Epithelial cell of proximal tubule (primary cell): ENCODE measurements around the gene TMEM108. TPM values are rescaled to one million over a fixed set of nuclear protein-coding genes. Genes with fewer than 3 reads are reported as not detected.
A peak's percentile ranks its signal among the peaks of the same experiment; 100 is the strongest.

Experiments
- DNase-seq: peaks from one replicate; pipeline ENCODE4 v3.0.0-alpha.2; 2011; ENCODE audit warnings: low read depth
- H3K4me3 ChIP-seq: 2 replicates; pipeline ENCODE4 v1.5.1; 2011; ENCODE audit warnings: low read depth, mild to moderate bottlenecking, low read length
- total RNA-seq: library from RNA; depleted of rRNA; stranded (reverse); fragments of >200 nt; gene quantifications from 2 replicates; pipeline ENCODE4 v1.2.3, GENCODE V29; 2015
- TF ChIP-seq, protein P1 (sequence below): conservative IDR thresholded peaks from 2 replicates; pipeline ENCODE4 v1.5.1; 2012; ENCODE audit warnings: low read depth, mild to moderate bottlenecking, low read length

Gene TMEM108
- total RNA-seq, 1 donor from 2014 or later, result 1.7 TPM

DNA sequence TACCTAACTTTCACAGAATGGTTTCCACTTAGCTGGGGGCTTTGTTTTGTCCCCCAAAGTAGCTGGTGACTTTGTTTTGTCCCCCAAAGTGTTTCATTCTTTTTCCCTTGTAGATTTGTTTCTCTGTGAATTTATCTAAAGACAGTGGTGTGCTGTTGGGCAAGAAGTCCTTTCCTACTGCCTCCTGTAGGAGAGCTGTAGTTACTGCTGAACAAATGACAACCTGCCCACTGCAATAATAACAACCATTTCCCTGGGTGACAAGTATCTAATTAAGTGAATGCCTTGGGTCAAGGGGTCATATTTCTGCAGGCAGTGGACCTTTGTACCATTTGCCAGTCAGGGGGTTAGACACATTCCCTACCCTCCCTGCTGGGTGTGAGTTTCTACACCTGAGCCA, 236.3 kb downstream of the TMEM108 start:
- TF ChIP-seq, protein P1, sequence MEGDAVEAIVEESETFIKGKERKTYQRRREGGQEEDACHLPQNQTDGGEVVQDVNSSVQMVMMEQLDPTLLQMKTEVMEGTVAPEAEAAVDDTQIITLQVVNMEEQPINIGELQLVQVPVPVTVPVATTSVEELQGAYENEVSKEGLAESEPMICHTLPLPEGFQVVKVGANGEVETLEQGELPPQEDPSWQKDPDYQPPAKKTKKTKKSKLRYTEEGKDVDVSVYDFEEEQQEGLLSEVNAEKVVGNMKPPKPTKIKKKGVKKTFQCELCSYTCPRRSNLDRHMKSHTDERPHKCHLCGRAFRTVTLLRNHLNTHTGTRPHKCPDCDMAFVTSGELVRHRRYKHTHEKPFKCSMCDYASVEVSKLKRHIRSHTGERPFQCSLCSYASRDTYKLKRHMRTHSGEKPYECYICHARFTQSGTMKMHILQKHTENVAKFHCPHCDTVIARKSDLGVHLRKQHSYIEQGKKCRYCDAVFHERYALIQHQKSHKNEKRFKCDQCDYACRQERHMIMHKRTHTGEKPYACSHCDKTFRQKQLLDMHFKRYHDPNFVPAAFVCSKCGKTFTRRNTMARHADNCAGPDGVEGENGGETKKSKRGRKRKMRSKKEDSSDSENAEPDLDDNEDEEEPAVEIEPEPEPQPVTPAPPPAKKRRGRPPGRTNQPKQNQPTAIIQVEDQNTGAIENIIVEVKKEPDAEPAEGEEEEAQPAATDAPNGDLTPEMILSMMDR, result no peak
- DNase-seq, result no peak
- no peak overlapping the region for H3K4me3 ChIP-seq

DNA sequence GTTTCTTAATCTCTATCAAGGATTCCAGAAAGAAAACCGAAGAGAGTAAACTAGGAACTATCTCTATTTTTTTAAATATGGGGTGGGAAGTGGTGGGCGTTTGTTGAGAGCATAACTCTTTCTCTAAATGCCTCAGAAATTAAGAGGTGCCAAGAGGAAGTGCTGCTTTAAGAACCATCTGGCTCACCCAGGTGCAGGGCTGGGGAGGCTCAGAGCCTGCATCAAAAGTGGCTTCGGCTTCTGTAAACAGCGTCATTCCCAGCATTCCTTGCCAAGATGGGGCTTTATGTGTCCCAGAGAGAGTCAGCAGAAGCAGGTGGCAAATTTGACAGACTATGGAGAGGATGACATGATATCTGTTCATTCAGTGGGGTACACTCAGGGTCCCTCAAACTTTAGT, 238.4 kb downstream of the TMEM108 start:
- no peak for DNase-seq
- TF ChIP-seq, protein P1, result no peak
- no peak overlapping the region for H3K4me3 ChIP-seq

DNA sequence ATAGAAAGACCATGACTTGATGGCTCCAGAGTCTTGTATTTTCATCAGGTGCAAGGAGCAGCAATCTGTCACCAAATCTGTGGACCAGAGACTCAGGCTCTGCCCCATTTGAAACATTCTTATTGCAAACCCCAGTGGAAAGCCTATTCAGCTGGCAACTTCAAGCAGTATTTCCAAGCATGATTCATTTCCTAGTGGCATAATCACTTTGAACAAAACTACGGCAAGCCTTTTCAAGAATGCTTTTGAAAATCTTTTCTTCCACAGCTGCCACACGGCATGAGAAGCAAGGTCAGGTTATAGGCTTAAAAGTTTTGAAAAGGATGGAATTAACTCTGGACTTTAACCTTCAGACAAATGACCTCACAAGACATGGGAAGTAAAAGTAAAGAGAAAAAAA, 239.6 kb downstream of the TMEM108 start:
- H3K4me3 ChIP-seq, result no peak overlapping the region
- DNase-seq, result no peak
- TF ChIP-seq, protein P1, result no peak

DNA sequence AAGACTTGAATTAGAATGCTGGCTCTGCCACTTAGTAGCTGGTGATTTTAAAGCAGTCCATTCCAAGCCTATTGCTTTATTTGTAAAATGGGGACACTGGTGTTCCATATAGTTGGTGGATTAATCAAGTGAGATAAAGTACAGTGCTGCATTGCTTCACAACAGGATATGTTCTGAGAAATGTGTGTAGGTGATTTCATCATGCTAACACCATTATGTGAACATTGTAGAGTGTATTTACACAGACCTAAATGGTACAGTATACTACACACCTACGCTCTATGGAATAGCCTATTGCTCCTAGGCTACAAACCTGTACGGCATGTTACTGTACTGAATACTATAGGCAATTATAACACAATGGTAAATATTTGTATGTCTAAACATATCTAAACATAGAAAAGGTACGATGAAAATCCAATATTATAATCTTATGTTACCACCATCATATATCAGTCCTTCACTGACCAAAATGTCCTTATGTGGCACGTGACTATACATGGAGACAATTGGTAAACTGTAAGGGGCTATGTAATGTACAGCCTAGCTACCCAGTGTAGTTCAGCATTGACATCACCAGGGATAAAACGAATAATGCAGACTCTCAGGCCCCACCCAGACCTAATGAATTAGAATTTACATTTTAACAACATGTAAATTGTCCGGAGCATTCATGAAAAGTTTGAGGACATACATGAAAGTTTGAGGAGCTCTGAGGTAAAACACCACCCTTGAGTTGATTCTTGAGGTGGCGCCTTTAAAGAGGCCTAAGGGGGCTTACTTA, 240.3 kb downstream of the TMEM108 start:
- no peak overlapping the region for H3K4me3 ChIP-seq
- TF ChIP-seq, protein P1, result no peak

DNA sequence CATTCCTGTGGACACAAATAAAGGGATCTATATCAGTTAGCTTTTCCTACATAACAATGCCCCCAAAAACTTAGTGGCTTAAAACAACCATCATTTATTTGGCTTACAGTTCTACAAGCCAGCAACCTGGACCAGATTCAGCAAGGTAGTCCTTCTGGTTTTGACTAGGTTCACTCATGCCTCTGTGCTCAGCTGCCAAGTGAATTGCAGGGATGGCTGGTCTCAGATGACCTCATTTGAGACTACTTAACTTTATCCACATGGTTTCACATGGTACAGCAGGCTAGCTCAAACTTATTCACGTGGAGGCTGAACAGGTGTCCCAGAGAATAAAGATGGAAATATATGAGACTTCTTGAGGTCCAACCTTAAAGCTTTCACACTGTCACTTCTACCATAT, 242.4 kb downstream of the TMEM108 start:
- TF ChIP-seq, protein P1, result no peak
- peak; percentile 27 for DNase-seq

More for the DNA sequence above, 240.3 kb downstream of the TMEM108 start:
- no peak for DNase-seq

DNA sequence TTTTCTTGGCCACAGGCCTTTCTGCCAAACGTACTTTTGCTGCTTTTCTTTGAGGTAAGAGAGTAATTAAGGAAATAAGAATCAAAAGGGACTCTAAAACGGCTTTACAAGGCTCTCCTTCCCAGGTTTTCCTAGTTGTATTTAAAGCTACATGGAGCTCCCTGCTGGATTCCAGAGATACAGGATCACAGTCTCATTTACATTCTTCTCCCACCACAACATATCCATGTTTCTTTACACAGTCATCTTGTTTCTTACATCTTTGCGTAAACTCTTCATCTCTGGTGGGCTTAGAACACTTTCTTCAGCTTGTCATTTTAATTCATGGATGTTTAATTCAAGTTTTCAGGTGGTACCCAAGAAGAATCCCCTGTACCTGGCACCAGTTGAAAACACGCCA, 244.0 kb downstream of the TMEM108 start:
- TF ChIP-seq, protein P1, result no peak
- no peak for DNase-seq
- no peak overlapping the region for H3K4me3 ChIP-seq

More for the DNA sequence above, 242.4 kb downstream of the TMEM108 start:
- H3K4me3 ChIP-seq, result no peak overlapping the region
